GM20000 (cell line): ENCODE results near the gene MYO15B.

ENCODE experiments used
- DNase-seq: peaks from one replicate; pipeline ENCODE4 v3.0.0; 2012; ENCODE audit warnings: low spot score
- CTCF ChIP-seq: IDR thresholded peaks from 2 replicates; pipeline ENCODE4 v1.5.1; 2012; ENCODE audit warnings: mild to moderate bottlenecking, control low read depth; ENCODE audit errors: extremely low read depth, missing control alignments

Gene MYO15B

GRCh38 chr17:75553295-75554110 lies 34.1 kb upstream of the MYO15B start:
- TF ChIP-seq CTCF = no peak
- no peak for DNase-seq

GRCh38 chr17:75555679-75556153 lies 31.9 kb upstream of the MYO15B start:
- no peak for TF ChIP-seq CTCF
- no peak for DNase-seq

DNA sequence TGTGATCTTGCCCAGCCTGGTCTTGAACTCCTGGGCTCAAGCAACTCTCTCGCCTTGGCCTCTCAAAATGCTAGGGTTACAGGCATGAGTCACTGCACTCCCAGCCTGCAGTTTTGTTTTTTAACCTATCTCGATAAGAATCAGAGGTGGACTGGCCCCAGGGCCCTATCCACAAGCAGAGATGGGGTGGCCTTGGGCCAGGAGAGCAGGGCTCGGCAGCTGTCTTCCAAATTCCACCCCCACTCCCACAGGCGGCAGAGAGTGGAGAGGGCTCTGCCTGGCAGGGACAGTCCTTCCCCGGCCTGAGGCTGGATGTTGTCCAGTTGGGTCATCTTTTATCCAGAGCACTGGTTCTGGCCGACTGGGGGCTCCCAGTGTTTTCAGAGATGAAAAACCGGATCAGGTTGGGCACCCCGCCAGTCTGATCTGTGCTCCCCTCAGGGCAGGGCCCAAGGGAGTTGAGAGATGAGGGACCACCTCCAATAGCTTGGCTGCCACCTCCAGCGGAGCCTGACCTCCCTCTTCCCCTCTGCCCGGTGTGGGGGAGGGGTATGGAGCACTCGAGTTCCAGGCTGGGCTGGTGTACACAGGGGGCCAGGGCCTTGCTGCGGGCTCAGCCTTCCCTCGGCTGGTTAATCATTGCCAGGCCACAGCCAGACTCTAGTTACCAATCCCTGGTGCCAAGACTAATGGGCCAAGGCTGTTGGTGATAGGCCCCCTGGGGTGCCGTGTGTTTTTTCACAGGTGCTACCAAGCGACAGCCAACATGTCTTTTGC lies 30.3 kb upstream of the MYO15B start:
- TF ChIP-seq CTCF = no peak
- no peak for DNase-seq

- no peak for DNase-seq
- TF ChIP-seq CTCF = no peak
Measured at GRCh38 chr17:75557852-75558665, 29.5 kb upstream of the MYO15B start.

DNA sequence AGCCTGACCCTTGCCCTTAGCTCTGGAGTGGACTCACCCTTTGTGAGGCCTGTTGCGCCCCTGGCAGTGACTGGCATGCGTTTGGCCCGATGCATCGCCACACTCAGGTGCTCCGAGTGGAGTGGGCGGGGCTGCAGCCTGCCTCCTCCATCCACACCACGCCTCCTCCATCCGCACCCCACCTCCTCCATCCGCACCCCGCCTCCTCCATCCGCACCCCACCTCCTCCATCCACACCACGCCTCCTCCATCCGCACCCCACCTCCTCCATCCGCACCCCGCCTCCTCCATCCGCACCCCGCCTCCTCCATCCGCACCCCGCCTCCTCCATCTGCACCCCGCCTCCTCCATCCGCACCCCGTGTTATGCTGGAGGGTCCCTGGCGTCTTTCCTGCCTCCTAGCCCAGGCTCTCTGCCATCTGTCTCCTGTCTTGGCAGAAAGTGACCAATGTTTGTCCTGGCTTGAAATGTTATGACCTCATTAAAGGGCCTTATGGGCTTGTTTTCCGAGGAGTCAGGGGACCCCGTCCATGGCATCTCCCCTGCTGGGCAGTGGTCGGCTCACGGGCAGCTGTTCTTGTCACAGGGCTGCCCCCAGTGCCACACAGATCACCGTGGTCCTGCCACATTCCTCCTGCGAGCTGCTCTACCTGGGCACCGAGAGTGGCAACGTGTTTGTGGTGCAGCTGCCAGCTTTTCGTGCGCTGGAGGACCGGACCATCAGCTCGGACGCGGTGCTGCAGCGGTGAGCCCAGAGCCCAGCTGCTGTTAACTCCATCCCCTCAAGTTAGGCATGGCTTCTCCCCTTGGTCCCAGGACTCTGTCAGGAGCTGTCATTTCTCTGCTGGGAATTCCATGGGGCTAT lies 28.7 kb upstream of the MYO15B start:
- no peak for TF ChIP-seq CTCF
- no peak for DNase-seq

GRCh38 chr17:75559958-75560533 lies 27.6 kb upstream of the MYO15B start:
- DNase-seq = no peak
- no peak for TF ChIP-seq CTCF
